Uterus (tissue), 4 donors: ENCODE data around the gene CDH2. TPM values are rescaled to one million over a fixed set of nuclear protein-coding genes. Genes with fewer than 3 reads are reported as not detected.

Experiments used
- DNase-seq, 2 donors: peaks; one replicate each; pipeline ENCODE4 v3.0.0-alpha.2; 2019 to 2020
- H3K27ac ChIP-seq, 2 donors: fragments of 200-600 bp; sonication (generic); 1 replicate in 1 of 2; 2 replicates in 1 of 2; pipeline ENCODE4 v1.5.1; 2016 to 2018
- H3K27me3 ChIP-seq, 2 donors: fragments of 200-600 bp; sonication (generic); one replicate each; pipeline ENCODE4 v1.5.1; 2018 to 2019; ENCODE audit warnings: control low read depth in 1 of 2
- H3K36me3 ChIP-seq, 2 donors: fragments of 200-600 bp; sonication (generic); one replicate each; pipeline ENCODE4 v1.5.1; 2019; ENCODE audit warnings: control low read depth in 1 of 2
- H3K4me1 ChIP-seq, 2 donors: fragments of 200-600 bp; sonication (generic); one replicate each; pipeline ENCODE4 v1.5.1; 2018 to 2019; ENCODE audit warnings: control low read depth in 1 of 2
- H3K4me3 ChIP-seq, 2 donors: fragments of 200-600 bp; sonication (generic); 1 replicate in 1 of 2; 2 replicates in 1 of 2; pipeline ENCODE4 v1.5.1; 2018 to 2019; ENCODE audit warnings: mild to moderate bottlenecking in 1 of 2
- H3K9me3 ChIP-seq, 2 donors: fragments of 200-600 bp; sonication (generic); one replicate each; pipeline ENCODE4 v1.5.1; 2019; ENCODE audit warnings: control low read depth in 1 of 2
- POLR2A ChIP-seq, 2 donors: fragments of 450-650 bp; IDR thresholded peaks; one replicate each; pipeline ENCODE4 v1.6.1; 2016; ENCODE audit warnings: antibody characterized with exemption in 2 of 2, mild to moderate bottlenecking in 1 of 2, moderate library complexity in 1 of 2
- intact Hi-C: fragments of 100-400 bp; cut with DNase I; formaldehyde crosslinking; loops from one replicate; pipeline ENCODE4 v1.15.1; 2023; ENCODE audit warnings: low total_unique reads
- total RNA-seq, 4 donors: library from RNA; depleted of rRNA in 3 of 4; stranded (reverse); fragments of >200 nt in 3 of 4; gene quantifications; one replicate each; pipeline versions ENCODE4 v1.1.0 to v1.2.4, GENCODE V29; 2014 to 2023
- TF ChIP-seq, protein P1 (sequence below), 4 experiments: fragments of 200-600 bp in 2 of 4; fragments of 450-650 bp in 2 of 4; sonication (generic) in 2 of 4; IDR thresholded peaks; one replicate each; pipeline ENCODE4 v1.5.1; 2016 to 2019; ENCODE audit warnings: antibody characterized with exemption in 4 of 4, mild to moderate bottlenecking in 2 of 4, moderate library complexity in 1 of 4
- donor health status: DM: yes; HTN: yes; CAD: no.

The CDH2 gene
- total RNA-seq, 4 donors from 2014 or later: 0.26 to 58.2 (median 1.9) TPM

DNA sequence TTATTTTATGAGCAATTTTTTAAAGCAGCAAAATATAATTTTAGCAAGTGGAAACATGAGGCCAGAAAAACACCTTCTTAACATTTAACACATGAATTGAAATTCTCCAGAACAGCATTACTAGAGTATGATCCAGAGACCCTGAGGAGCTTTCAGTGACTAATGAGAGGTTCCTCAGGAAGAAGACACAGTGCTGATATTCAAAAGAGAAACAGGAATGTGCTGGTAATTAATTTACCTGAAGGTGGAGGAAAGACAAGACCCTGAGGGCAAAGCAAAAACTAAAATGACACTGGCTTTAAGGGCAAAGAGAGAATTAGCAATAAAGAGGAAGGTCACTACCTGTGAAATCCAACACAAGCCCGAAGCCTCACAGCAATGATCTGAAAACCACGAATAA lies 97.0 kb downstream of the CDH2 start:
- no peak for TF ChIP-seq POLR2A (IDR thresholded peaks at IDR 0.05)
- TF ChIP-seq, protein P1, sequence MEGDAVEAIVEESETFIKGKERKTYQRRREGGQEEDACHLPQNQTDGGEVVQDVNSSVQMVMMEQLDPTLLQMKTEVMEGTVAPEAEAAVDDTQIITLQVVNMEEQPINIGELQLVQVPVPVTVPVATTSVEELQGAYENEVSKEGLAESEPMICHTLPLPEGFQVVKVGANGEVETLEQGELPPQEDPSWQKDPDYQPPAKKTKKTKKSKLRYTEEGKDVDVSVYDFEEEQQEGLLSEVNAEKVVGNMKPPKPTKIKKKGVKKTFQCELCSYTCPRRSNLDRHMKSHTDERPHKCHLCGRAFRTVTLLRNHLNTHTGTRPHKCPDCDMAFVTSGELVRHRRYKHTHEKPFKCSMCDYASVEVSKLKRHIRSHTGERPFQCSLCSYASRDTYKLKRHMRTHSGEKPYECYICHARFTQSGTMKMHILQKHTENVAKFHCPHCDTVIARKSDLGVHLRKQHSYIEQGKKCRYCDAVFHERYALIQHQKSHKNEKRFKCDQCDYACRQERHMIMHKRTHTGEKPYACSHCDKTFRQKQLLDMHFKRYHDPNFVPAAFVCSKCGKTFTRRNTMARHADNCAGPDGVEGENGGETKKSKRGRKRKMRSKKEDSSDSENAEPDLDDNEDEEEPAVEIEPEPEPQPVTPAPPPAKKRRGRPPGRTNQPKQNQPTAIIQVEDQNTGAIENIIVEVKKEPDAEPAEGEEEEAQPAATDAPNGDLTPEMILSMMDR (IDR thresholded peaks at IDR 0.05): no peak
- no peak for DNase-seq
- H3K27me3 ChIP-seq: no peaks in the 10 kb centered on the region
- H3K9me3 ChIP-seq: no peaks in the 10 kb centered on the region
- no peaks in the 10 kb centered on the region for H3K36me3 ChIP-seq
- intact Hi-C loops: no loop called here
- no peaks in the 10 kb centered on the region for H3K4me1 ChIP-seq
- H3K27ac ChIP-seq: no peak overlapping the region
- no peak overlapping the region for H3K4me3 ChIP-seq

DNA sequence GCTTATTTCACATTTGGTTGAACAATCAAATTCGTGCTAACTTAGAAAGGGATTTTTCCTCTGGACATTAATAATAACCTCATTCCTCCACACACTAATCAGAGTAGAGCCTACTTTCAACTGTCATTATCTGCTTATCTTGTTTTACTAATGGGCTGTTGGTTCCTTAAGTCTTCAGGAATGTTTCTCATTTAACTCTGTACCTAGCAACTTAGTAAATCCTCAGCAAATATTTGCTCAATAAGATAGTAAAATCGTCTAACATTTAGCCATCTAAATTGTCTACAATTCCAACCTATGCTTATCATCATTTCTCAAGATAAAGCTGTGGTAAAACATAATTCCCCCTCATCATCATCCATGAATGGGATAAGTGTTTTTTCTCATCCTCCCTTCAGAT lies 98.1 kb downstream of the CDH2 start:
- intact Hi-C loops: no loop called here
- DNase-seq: no peak
- H3K27me3 ChIP-seq: no peaks in the 10 kb centered on the region
- H3K36me3 ChIP-seq: no peaks in the 10 kb centered on the region
- TF ChIP-seq, protein P1 (IDR thresholded peaks at IDR 0.05): no peak
- TF ChIP-seq POLR2A (IDR thresholded peaks at IDR 0.05): no peak
- H3K4me1 ChIP-seq: no peaks in the 10 kb centered on the region
- H3K27ac ChIP-seq: no peak overlapping the region
- no peak overlapping the region for H3K4me3 ChIP-seq
- H3K9me3 ChIP-seq: no peaks in the 10 kb centered on the region

DNA sequence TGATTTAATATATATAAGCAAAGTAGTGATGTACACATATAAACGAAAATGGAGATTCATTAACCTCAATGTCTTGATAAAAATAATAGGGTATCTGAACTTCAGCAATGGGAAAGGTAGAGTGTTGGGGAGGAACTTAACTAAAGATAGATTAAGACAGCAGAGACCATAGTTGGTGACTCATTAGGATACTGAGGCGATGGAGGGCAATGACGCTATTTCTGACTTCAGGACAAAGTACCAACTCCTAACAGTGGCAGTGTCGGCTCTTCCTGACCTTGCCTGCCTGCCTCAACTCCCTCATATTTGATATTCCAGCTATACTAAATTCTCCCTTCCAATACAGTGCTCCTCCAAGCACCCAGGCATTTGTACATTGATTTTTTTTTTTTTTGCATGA lies 98.6 kb downstream of the CDH2 start:
- no peak for DNase-seq
- TF ChIP-seq, protein P1 (IDR thresholded peaks at IDR 0.05): no peak
- no peak for TF ChIP-seq POLR2A (IDR thresholded peaks at IDR 0.05)
- Histone ChIP-seq H3K27me3 (no peaks in the 10 kb centered on the region), H3K4me1 (no peaks in the 10 kb centered on the region), H3K9me3 (no peaks in the 10 kb centered on the region), H3K4me3 (no peak overlapping the region), H3K36me3 (no peaks in the 10 kb centered on the region), H3K27ac (no peak overlapping the region)
- intact Hi-C loops: no loop called here

DNA sequence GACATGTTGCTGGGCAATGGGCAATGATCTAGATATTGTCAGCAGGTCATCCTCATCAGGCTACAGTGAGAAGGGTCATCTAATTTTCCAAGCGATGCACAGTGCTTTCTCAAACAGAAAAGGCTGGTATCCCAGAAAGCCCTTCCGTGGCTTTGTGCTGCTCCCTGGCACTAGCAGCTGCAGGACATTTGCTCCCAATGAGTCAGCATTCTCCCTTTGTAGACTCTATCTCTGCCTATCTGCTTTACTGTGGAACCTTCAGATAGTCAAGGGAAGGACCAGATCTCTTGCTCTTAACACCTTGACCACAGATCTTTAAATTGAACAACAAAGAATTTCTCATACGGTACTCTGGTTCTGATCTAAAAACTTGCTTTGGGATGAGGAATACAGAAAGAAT lies 101.4 kb downstream of the CDH2 start:
- no peaks in the 10 kb centered on the region for H3K4me1 ChIP-seq
- no peak for TF ChIP-seq POLR2A (IDR thresholded peaks at IDR 0.05)
- H3K4me3 ChIP-seq: no peak overlapping the region
- H3K27me3 ChIP-seq: no peaks in the 10 kb centered on the region
- no peak for DNase-seq
- no peaks in the 10 kb centered on the region for H3K36me3 ChIP-seq
- no peaks in the 10 kb centered on the region for H3K9me3 ChIP-seq
- no peak overlapping the region for H3K27ac ChIP-seq
- intact Hi-C loops: no loop called here

DNA sequence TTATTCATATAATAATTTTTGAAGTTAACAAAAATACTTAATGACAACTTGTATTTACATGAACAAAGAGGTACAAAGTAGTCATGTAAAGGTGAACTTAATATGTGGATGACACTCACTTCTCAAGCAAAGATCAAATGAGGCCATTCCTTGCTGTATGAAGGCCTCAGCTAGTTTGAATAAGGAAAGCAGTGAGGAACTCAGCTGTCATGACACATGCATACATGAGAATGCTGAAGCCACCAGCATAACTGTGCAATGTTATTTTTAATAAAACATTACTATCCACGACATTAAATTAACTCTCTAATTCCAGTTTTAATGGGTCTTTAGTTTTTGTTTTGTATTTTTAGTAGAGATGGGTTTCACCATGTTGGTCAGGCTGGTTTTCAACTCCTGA lies 102.9 kb downstream of the CDH2 start:
- no peaks in the 10 kb centered on the region for H3K9me3 ChIP-seq
- no peak overlapping the region for H3K27ac ChIP-seq
- no peaks in the 10 kb centered on the region for H3K27me3 ChIP-seq
- no peaks in the 10 kb centered on the region for H3K36me3 ChIP-seq
- DNase-seq: no peak
- H3K4me1 ChIP-seq: no peaks in the 10 kb centered on the region
- no peak overlapping the region for H3K4me3 ChIP-seq
- TF ChIP-seq, protein P1 (IDR thresholded peaks at IDR 0.05): no peak
- TF ChIP-seq POLR2A (IDR thresholded peaks at IDR 0.05): no peak
- intact Hi-C loops: no loop called here

DNA sequence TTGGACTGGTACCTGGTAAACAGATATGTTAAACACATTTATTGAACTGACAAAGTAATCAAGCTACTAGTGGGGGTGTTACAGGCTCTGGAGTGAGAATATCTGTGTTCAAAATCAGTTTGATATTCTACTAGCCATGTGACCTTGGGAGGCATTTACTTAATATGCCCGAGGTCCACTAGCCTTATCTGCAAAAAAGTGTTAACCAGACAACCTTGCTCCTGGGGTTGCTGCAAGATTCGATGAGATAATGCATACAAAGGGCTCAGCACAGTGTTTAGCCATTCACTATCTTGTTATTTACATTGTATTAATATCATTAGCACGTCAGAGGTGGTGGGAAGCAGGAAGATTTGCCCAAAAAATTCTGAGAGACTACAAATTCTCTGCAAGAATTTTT lies 103.3 kb downstream of the CDH2 start:
- Histone ChIP-seq H3K36me3 (no peaks in the 10 kb centered on the region), H3K9me3 (no peaks in the 10 kb centered on the region), H3K27me3 (no peaks in the 10 kb centered on the region), H3K4me3 (no peak overlapping the region), H3K27ac (no peak overlapping the region), H3K4me1 (no peaks in the 10 kb centered on the region)
- TF ChIP-seq, protein P1 (IDR thresholded peaks at IDR 0.05): no peak
- no peak for TF ChIP-seq POLR2A (IDR thresholded peaks at IDR 0.05)
- intact Hi-C loops: no loop called here
- no peak for DNase-seq
